ENCODE measurements around the gene ABCD4. TPM values are rescaled to one million over a fixed set of nuclear protein-coding genes. Genes with fewer than 3 reads are reported as not detected.

The ABCD4 gene
- polyA plus RNA-seq, 1 donor (not counting 4 experiments of a cell fraction or from before 2014, with no cell fraction given) = 12.9 TPM

- no peaks in the 10 kb centered on the region for H3K9me1 ChIP-seq (ENCODE audit: control insufficient read depth, extremely low read depth, insufficient read depth, low read length)
- H3K79me2 ChIP-seq (ENCODE audit: control insufficient read depth, insufficient read depth, low read length) = no peaks in the 10 kb centered on the region
- DNase-seq (ENCODE audit: low read depth, low spot score) (no peak), FAIRE-seq (no peak)
- no peak overlapping the region for H3K4me3 ChIP-seq (ENCODE audit: control insufficient read depth in 2 of 3, extremely low read depth in 1 of 3, insufficient read depth in 2 of 3, low read depth in 1 of 3, low read length in 3 of 3)
- TF ChIP-seq EZH2 (IDR thresholded peaks at IDR 0.05; ENCODE audit: low read length) (no peak), CTCF (optimal IDR thresholded peaks at IDR 0.05 in 1 of 3, IDR thresholded peaks at IDR 0.05 in 1 of 3, conservative IDR thresholded peaks at IDR 0.05 in 1 of 3; ENCODE audit: extremely low read depth in 1 of 3, insufficient read depth in 2 of 3, low read length in 3 of 3) (no peak)
- no peak overlapping the region for H3K9ac ChIP-seq (ENCODE audit: control insufficient read depth, extremely low read depth, insufficient read depth, low read length)
- H3K27me3 ChIP-seq (ENCODE audit: control insufficient read depth, extremely low read depth, insufficient read depth, low read length) = peaks cover 42% of the 10 kb centered on the region
- H2AFZ ChIP-seq (ENCODE audit: control insufficient read depth, low read length) = no peak overlapping the region
- no peaks in the 10 kb centered on the region for H3K4me1 ChIP-seq (ENCODE audit: control insufficient read depth, extremely low read depth, insufficient read depth, low read length)
- dilution Hi-C loops (cut with MboI; ENCODE audit: extremely low pct_ligation_motif_present, low sequenced_read_pairs) = no loop called here
- H3K4me2 ChIP-seq (ENCODE audit: control insufficient read depth, extremely low read depth, insufficient read depth, low read depth, low read length) = no peak overlapping the region
- H3K9me3 ChIP-seq (ENCODE audit: control insufficient read depth, low read depth, low read length) = no peaks in the 10 kb centered on the region
- H3K27ac ChIP-seq (ENCODE audit: control insufficient read depth, insufficient read depth, low read length) = no peak overlapping the region
- H4K20me1 ChIP-seq (ENCODE audit: control insufficient read depth, extremely low read depth, insufficient read depth, low read length) = no peaks in the 10 kb centered on the region
- no peaks in the 10 kb centered on the region for H3K36me3 ChIP-seq (ENCODE audit: control insufficient read depth in 2 of 2, extremely low read depth in 1 of 2, insufficient read depth in 2 of 2, low read length in 2 of 2)
Measured at GRCh38 chr14:74249433-74250375, 53.0 kb downstream of the ABCD4 start.

GRCh38 chr14:74248017-74248416, 54.7 kb downstream of the ABCD4 start:
- Histone ChIP-seq H3K9ac (ENCODE audit: control insufficient read depth, extremely low read depth, insufficient read depth, low read length) (no peak overlapping the region), H3K4me3 (ENCODE audit: control insufficient read depth in 2 of 3, extremely low read depth in 1 of 3, insufficient read depth in 2 of 3, low read depth in 1 of 3, low read length in 3 of 3) (no peak overlapping the region)

More at GRCh38 chr14:74248017-74248416, 54.7 kb downstream of the ABCD4 start:
- H3K36me3 ChIP-seq (ENCODE audit: control insufficient read depth in 2 of 2, extremely low read depth in 1 of 2, insufficient read depth in 2 of 2, low read length in 2 of 2) = no peaks in the 10 kb centered on the region
- no peak overlapping the region for H3K4me2 ChIP-seq (ENCODE audit: control insufficient read depth, extremely low read depth, insufficient read depth, low read depth, low read length)
- no peaks in the 10 kb centered on the region for H3K4me1 ChIP-seq (ENCODE audit: control insufficient read depth, extremely low read depth, insufficient read depth, low read length)
- no peak overlapping the region for H2AFZ ChIP-seq (ENCODE audit: control insufficient read depth, low read length)
- FAIRE-seq = no peak
- H4K20me1 ChIP-seq (ENCODE audit: control insufficient read depth, extremely low read depth, insufficient read depth, low read length) = no peaks in the 10 kb centered on the region
- dilution Hi-C loops (cut with MboI; ENCODE audit: extremely low pct_ligation_motif_present, low sequenced_read_pairs) = no loop called here
- no peaks in the 10 kb centered on the region for H3K9me3 ChIP-seq (ENCODE audit: control insufficient read depth, low read depth, low read length)
- TF ChIP-seq EZH2 (IDR thresholded peaks at IDR 0.05; ENCODE audit: low read length) = no peak
- TF ChIP-seq CTCF (optimal IDR thresholded peaks at IDR 0.05 in 1 of 3, IDR thresholded peaks at IDR 0.05 in 1 of 3, conservative IDR thresholded peaks at IDR 0.05 in 1 of 3; ENCODE audit: extremely low read depth in 1 of 3, insufficient read depth in 2 of 3, low read length in 3 of 3) = no peak
- H3K27me3 ChIP-seq (ENCODE audit: control insufficient read depth, extremely low read depth, insufficient read depth, low read length) = peaks cover 55% of the 10 kb centered on the region
- DNase-seq (ENCODE audit: low read depth, low spot score) = no peak
- no peaks in the 10 kb centered on the region for H3K9me1 ChIP-seq (ENCODE audit: control insufficient read depth, extremely low read depth, insufficient read depth, low read length)
- H3K27ac ChIP-seq (ENCODE audit: control insufficient read depth, insufficient read depth, low read length) = no peak overlapping the region
- H3K79me2 ChIP-seq (ENCODE audit: control insufficient read depth, insufficient read depth, low read length) = no peaks in the 10 kb centered on the region
